Hematopoietic multipotent progenitor cell treated with erythropoietin and hydrocortisone succinate and interleukin-3 and kit ligand, for 17 days (in vitro differentiated cells): ENCODE results near the gene KIAA1143.

ENCODE experiments used
- DNase-seq: peaks from one replicate; pipeline ENCODE4 v3.0.0-alpha.2; 2015; ENCODE audit warnings: low spot score

Gene KIAA1143

GRCh38 chr3:44761424-44762169, at the start of gene KIAA1143, which contains the start of gene KIF15:
Gene KIAA1143 (minus strand): TSS chr3:44761619. CDS start chr3:44761602, 17 bp downstream.
Gene KIF15 (plus strand): TSS chr3:44761794. CDS start chr3:44761866, 72 bp downstream.
- peak; percentile 97 for DNase-seq

- DNase-seq, result no peak
Measured at GRCh38 chr3:44805960-44806359, 44.5 kb upstream of the KIAA1143 start.

- no peak for DNase-seq
Measured at GRCh38 chr3:44803298-44803697, 41.9 kb upstream of the KIAA1143 start.

DNA sequence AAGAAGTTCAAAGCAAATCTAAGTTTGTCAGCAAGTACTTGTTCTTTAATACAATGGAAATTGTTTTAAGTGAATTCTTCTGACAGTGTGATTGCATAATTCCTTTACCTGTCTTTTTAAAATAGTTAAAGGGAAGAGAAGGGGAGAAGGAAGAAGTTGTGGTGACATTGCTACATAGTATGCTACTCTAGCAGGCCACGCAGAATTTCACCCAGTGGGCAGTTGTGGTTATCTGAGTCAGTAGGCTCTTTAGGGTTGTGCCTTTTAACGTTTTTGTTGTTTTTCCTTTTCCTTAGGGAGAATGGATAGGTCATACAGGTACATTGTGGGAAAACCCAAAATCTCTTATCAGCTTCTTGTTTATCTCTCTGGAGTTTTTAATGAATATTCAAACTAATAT, 40.6 kb upstream of the KIAA1143 start:
- DNase-seq, result no peak

GRCh38 chr3:44795197-44795596, 33.8 kb upstream of the KIAA1143 start:
- DNase-seq, result no peak

DNA sequence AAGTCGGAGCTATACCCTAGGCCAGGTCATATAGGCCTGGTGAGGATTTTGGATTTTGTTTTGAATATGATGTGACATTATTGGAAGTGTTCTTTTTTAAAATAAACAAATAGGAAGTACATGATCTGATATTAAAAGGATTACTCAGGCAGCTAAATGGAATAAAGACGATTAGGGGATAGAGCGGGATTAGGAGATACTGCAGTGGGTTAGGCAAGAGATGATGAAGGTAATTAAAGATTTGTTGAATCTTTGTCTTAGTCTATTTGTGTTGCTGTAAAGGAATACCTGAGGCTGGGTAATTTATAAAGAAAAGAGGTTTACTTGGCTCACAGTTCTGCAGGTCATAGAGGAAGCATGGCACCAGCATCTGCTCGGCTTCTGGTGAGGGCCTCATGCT, 21.5 kb upstream of the KIAA1143 start:
- no peak for DNase-seq

DNA sequence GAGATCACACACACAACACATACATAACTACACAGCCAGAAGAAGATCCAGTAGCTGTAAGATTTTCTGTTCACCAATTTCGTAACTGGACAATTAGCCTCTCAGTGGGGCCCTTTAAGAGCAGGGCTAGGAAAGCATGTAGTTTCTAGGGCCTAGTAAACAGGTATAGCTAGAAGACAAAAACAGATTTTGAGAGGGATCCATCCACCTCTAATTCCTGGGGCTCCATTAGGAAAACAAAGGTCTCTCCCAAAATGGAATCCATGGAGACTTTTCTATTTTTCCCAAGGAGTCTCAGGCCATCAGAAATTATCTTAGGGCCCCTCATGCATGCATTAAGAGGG, 10.7 kb upstream of the KIAA1143 start:
- no peak for DNase-seq

DNA sequence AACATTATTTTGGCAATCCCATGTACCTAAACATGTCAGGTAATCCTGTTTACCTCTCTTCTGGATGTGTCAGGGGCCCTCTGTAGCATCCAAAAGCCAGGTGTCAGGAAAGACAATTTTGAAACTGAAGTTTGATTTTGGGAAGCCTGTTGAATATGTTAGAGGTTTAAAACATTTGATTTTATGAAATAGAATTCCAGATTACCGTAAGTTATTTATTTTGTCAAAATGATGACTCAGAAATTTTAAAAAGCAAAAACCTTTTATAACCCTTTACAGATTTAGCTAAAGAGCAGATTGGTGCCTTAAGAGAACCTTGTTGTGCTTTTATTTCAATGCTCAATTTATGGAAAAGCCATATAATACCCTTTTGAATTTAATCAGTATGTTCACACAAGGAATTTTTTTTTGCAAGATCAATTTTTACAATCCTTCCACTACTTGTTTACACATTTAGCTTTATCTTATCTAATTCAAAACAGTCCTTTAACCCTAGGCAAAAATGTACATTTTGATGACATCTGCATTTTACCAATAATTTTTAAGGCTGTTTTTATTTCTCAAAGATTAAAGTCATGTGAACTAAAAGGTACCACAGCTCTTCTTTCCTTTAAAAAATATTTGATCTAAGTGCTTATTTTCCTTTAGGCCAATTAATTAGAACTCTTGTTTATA, 10.1 kb upstream of the KIAA1143 start:
- no peak for DNase-seq

DNA sequence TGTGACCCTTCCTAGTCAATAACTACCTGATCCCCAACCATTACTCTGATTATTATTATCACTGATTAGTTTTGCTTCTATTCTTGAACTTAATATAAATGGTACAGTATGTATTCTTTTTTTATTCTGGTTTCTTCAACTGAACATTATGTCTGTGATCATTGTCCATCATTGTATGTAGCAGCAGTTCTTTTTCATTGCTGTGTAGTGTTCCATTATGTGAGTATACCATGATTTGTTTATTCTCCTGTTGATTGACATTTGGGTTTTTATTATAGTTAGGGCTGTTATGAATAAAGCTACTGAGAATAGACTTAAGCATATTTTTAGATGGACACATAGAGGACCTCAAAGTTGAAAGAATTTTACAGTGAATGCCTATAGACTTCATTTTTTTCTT, 2.8 kb upstream of the KIAA1143 start:
- DNase-seq, result no peak

DNA sequence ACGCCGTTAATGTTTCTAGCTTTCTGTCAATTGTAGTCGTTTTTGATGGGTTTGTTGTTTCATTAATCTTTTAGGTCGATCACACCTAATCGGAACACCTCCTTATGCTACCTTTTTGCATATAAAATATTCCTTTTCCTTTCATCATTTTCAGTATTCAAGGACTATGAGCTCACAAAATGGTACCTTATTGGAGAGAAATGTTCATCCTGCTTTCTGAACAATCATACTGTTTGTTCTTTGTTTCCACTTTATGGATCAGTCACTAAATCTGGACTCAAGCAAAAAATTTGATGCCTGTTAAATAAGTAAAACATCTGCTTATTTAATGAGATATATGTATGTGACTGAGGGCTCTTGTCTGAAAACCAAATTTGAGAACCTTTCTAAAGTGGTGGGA, 1.3 kb upstream of the KIAA1143 start:
- DNase-seq, result no peak

DNA sequence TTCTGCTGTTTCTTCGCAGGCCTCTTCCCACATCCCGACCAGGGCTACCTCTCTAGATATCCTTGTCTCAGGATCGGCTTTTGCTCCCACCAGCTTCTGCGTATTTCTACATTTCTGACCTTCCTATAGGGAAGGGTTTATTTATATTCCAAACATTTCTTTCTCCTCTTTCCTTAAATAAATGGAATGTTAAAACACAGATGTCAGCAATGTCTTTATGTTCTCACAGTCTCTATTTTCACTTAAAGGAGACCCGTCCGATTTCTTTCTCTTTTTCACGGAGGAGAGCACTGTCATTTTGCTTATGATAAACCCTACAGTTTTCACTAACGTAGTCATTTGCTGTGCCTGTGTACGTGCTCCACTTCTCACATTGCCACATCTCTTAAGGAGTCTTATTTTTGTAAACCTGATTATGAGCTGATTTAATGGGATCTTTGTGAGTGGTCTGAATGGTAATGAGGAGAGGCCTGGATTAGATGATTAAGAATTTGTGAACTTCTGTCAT, 805 bp upstream of the KIAA1143 start:
- no peak for DNase-seq

DNA sequence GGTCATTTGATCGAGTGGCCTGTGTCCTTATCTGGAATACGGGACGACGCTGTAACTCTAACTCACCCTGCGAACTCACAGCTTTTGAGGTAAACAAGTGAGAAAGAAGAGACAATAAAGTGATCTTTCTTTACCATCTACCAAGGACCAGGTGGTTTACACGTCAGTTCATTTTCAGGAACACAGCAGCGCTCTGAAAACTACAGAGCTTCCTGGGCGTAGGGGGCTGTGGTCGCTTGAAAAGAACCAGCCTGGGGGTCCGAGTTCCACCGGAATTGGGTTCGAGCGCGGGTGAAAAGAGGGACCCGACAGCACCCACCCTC, 357 bp downstream of the KIAA1143 start:
- DNase-seq, result no peak

- no peak for DNase-seq
Measured at GRCh38 chr3:44734646-44735168, 26.7 kb downstream of the KIAA1143 start.

DNA sequence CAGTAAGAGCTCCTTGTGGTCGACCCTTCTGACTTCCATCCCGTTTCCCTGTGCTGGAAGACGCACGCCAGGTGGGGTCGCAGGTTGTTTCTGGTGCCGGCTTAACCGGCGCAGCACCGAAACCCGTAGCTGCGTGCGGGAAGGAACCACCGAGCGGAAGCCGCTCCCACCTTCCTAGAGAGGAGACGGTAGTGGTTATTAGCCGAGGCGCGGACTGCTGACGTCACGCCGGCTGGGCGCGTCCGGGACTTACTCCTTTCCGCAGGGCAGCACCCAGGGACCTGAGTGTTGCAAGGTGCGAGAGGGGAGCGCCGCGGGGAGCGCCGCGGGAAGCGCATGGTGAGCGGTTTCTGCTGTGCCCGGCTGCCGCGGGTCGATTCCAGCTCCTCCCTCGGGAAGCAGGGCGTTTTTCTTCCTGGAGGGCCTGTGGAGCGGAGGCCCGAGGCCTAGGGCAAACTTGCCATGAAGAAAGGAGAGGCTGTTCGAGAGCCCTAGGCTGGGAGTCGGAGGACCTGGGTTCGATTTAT, 32.0 kb downstream of the KIAA1143 start, which contains the start of gene ZNF501:
TSS of gene ZNF501 (plus strand) at position 252 of the 527 bp plus-strand sequence. CDS start 4,787 bp downstream, outside the sequence.
- DNase-seq, result peak; percentile 27

DNA sequence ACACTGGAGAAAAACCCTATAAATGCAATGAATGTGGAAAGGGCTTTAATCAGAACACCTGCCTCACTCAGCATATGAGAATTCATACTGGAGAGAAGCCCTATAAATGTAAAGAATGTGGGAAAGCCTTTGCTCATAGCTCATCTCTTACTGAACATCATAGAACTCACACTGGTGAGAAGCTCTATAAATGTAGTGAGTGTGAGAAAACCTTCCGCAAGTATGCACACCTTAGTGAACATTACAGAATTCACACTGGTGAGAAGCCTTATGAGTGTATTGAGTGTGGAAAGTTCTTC, 39.4 kb downstream of the KIAA1143 start:
- no peak for DNase-seq

GRCh38 chr3:44721231-44722102, 40.0 kb downstream of the KIAA1143 start:
- no peak for DNase-seq

- no peak for DNase-seq
Measured at GRCh38 chr3:44712455-44713075, 48.9 kb downstream of the KIAA1143 start, which contains the start of gene ZNF502. Gene ZNF502 (plus strand): TSS chr3:44712660. CDS start chr3:44720262, 7,602 bp downstream.
